DND-41 (cell line): Measurements from ENCODE around the gene TPPP2.

Experiments
- EZH2 ChIP-seq: IDR thresholded peaks from 3 replicates; pipeline ENCODE4 v1.6.1; 2012; ENCODE audit warnings: borderline replicate concordance, low read depth, mild to moderate bottlenecking, moderate library complexity, low read length, inconsistent platforms; ENCODE audit not compliant: severe bottlenecking
- TF ChIP-seq, protein P1 (sequence below): IDR thresholded peaks from 2 replicates; pipeline ENCODE4 v1.5.1; 2012; ENCODE audit warnings: borderline replicate concordance, low read length, moderate library complexity, mild to moderate bottlenecking; ENCODE audit not compliant: poor library complexity, severe bottlenecking; ENCODE audit errors: extremely low read depth

DNA sequence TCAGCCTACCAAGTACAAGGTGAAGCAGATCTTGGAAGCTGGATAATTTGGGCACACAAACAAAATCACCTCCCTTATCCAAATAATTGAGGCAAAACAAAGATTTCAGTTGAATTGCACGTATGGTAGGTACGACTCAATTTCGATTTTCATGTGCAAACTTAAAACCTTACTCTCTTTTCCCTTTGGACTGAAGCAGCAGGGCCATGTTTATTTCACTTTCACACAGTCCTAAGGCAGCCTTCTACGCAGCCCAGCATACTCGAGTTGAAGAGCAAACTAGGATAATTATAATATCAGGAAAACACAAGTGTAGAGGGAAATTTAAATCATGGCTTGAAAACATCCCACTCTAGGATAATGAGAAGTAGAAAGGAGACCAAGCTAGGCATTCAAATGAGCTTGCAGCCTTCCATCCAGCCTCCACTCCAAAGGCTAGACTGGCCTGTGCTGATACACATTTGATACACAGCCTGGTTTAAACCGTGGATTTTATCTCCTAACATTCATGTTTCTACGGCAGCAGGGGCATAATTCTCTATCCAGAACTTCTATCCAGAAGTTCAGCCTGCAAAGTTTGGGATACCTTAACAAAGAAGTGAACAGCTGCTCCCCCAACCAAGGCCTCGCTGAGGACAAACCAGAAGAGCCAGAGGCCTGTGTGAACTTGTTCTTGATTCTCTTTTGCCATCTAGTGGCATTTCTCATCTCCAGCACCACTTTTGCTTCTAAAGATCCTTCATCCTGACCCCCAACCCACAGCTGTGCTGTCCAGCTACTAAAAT lies 9.8 kb downstream of the TPPP2 start:
- TF ChIP-seq, protein P1, sequence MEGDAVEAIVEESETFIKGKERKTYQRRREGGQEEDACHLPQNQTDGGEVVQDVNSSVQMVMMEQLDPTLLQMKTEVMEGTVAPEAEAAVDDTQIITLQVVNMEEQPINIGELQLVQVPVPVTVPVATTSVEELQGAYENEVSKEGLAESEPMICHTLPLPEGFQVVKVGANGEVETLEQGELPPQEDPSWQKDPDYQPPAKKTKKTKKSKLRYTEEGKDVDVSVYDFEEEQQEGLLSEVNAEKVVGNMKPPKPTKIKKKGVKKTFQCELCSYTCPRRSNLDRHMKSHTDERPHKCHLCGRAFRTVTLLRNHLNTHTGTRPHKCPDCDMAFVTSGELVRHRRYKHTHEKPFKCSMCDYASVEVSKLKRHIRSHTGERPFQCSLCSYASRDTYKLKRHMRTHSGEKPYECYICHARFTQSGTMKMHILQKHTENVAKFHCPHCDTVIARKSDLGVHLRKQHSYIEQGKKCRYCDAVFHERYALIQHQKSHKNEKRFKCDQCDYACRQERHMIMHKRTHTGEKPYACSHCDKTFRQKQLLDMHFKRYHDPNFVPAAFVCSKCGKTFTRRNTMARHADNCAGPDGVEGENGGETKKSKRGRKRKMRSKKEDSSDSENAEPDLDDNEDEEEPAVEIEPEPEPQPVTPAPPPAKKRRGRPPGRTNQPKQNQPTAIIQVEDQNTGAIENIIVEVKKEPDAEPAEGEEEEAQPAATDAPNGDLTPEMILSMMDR = peak; percentile 71
- TF ChIP-seq EZH2 = no peak
